GM18498 (cell line): ENCODE results near the gene TMEM190.
"Not testable (repeated sequence)": the region's sequence is repeated elsewhere in the genome, so short reads cannot be mapped to it uniquely, and the experiment has no call there.

Experiments used
- ATAC-seq: cut with Tn5 transposase; IDR thresholded peaks from one replicate; pipeline ENCODE4 v1.9.1; 2021; ENCODE audit warnings: mild to moderate bottlenecking, moderate library complexity; ENCODE audit not compliant: unreplicated experiment

Gene TMEM190

GRCh38 chr19:55418185-55418584 lies 41.6 kb downstream of the TMEM190 start:
- no peak for ATAC-seq

GRCh38 chr19:55419103-55419502 lies 42.5 kb downstream of the TMEM190 start:
- no peak for ATAC-seq

GRCh38 chr19:55419624-55420236 lies 43.1 kb downstream of the TMEM190 start:
- ATAC-seq: no peak

- ATAC-seq: not testable (repeated sequence)
These were observed 44.7 kb downstream of the TMEM190 start for GRCh38 chr19:55421281-55421680.

- no peak for ATAC-seq
These were observed 46.8 kb downstream of the TMEM190 start for GRCh38 chr19:55423225-55424005.

- no peak for ATAC-seq
These were observed 47.9 kb downstream of the TMEM190 start for GRCh38 chr19:55424518-55424917.

- no peak for ATAC-seq
These were observed 49.4 kb downstream of the TMEM190 start for GRCh38 chr19:55426042-55426441.
